Mucosa of descending colon (tissue), 3 donors: ENCODE data around the gene HVCN1. TPM values are rescaled to one million over a fixed set of nuclear protein-coding genes. Genes with fewer than 3 reads are reported as not detected.
"Not testable (repeated sequence)": the region's sequence is repeated elsewhere in the genome, so short reads cannot be mapped to it uniquely, and the experiment has no call there.

Source experiments
- ATAC-seq: fragments of 200-7000 bp; cut with Tn5 transposase; one replicate; pipeline ENCODE4 v1.9.1; 2020; ENCODE audit warnings: mild to moderate bottlenecking, moderate library complexity
- DNase-seq, 3 donors: peaks; one replicate each; pipeline ENCODE4 v3.0.0-alpha.2; 2020
- H3K36me3 ChIP-seq: fragments of 200-600 bp; one replicate; pipeline ENCODE4 v1.8.0; 2021; ENCODE audit warnings: low read depth, mild to moderate bottlenecking
- H3K4me1 ChIP-seq: fragments of 200-600 bp; one replicate; pipeline ENCODE4 v1.8.0; 2021; ENCODE audit warnings: low read depth, mild to moderate bottlenecking
- H3K4me3 ChIP-seq: fragments of 200-600 bp; one replicate; pipeline ENCODE4 v1.8.0; 2021; ENCODE audit warnings: mild to moderate bottlenecking
- H3K9me3 ChIP-seq: fragments of 200-600 bp; one replicate; pipeline ENCODE4 v1.8.0; 2021; ENCODE audit warnings: mild to moderate bottlenecking
- CTCF ChIP-seq: fragments of 200-600 bp; IDR thresholded peaks from one replicate; pipeline ENCODE4 v1.8.0; 2022; ENCODE audit warnings: antibody characterized with exemption, mild to moderate bottlenecking
- intact Hi-C, 2 donors: fragments of 100-400 bp; cut with DNase I in 1 of 2; cut with micrococcal nuclease in 1 of 2; formaldehyde crosslinking; loops; one replicate each; pipeline versions ENCODE4 v1.11.0 to v1.11.1; 2022; cut with DNase I, micrococcal nuclease
- long read RNA-seq, 2 donors: library from polyadenylated mRNA; unstranded; transcript quantifications; one replicate each; pipeline ENCODE4 v2.0.0, GENCODE V29; 2019 to 2021
- total RNA-seq, 3 donors: library from RNA; stranded (reverse); fragmentation: NEBNext Ultra II Directional in 2 of 3; extraction: Animal tissue kit (Norgen Biotek cat#: 25700) in 2 of 3; gene quantifications; one replicate each; pipeline versions ENCODE4 v1.2.1 to v1.2.4, GENCODE V29; 2021 to 2023
- donor health status: DM: no; HTN: no; CAD: no; lungs with moderate emphysema.
- donor health status: DM: no; HTN: no; CAD: no.
- donor health status: DM: no; HTN: yes; CAD: no.

HVCN1 gene
- total RNA-seq: 1 to 10 TPM; 1.6 to 5.6 (median 3.5) TPM
- long read RNA-seq, donor 1, partial matches to known transcripts: 0 of 5 reads
- long read RNA-seq, donor 1, other reads (novel, unspliced or antisense): 4 of 5 reads
- long read RNA-seq, donor 2, partial matches to known transcripts: 1 of 2 reads
- long read RNA-seq, donor 2, other reads (novel, unspliced or antisense): 0 of 2 reads

- Histone ChIP-seq H3K9me3 (no peaks in the 10 kb centered on the region), H3K36me3 (no peaks in the 10 kb centered on the region), H3K4me1 (peaks cover 13% of the 10 kb centered on the region), H3K4me3 (peak within 1 kb of the TSS; percentile 14)
- DNase-seq (peak; percentile 42 to 83 (median 61)), ATAC-seq (peak; percentile 84)
- no peak for TF ChIP-seq CTCF
- intact Hi-C loops: no loop called here
These were observed at the start of gene HVCN1 for GRCh38 chr12:110688446-110689280. Gene HVCN1 (minus strand): TSS chr12:110689115. CDS start chr12:110683245, 5,870 bp downstream.

GRCh38 chr12:110737532-110737931 lies 48.6 kb upstream of the HVCN1 start:
- H3K4me1 ChIP-seq: peaks cover 52% of the 10 kb centered on the region
- ATAC-seq: no peak
- no peak overlapping the region for H3K4me3 ChIP-seq
- no peaks in the 10 kb centered on the region for H3K9me3 ChIP-seq
- no peak for DNase-seq
- intact Hi-C loops: no loop called here
- no peak for TF ChIP-seq CTCF
- no peaks in the 10 kb centered on the region for H3K36me3 ChIP-seq

- intact Hi-C loops, H3K4me3 ChIP-seq, ATAC-seq, H3K9me3 ChIP-seq, H3K36me3 ChIP-seq, DNase-seq: not testable (repeated sequence)
- H3K4me1 ChIP-seq: peaks cover 52% of the 10 kb centered on the region
These were observed 48.1 kb upstream of the HVCN1 start for GRCh38 chr12:110737016-110737415.

- intact Hi-C loops: no loop called here
- Histone ChIP-seq H3K4me1 (peaks cover 39% of the 10 kb centered on the region), H3K9me3 (no peaks in the 10 kb centered on the region), H3K4me3 (no peak overlapping the region), H3K36me3 (no peaks in the 10 kb centered on the region)
- TF ChIP-seq CTCF: no peak
- no peak for DNase-seq
- ATAC-seq: peak; percentile 44
These were observed 45.0 kb upstream of the HVCN1 start for GRCh38 chr12:110733900-110734299.

GRCh38 chr12:110733089-110733715 lies 44.3 kb upstream of the HVCN1 start:
- no peak for DNase-seq
- Histone ChIP-seq H3K4me1 (peaks cover 33% of the 10 kb centered on the region), H3K36me3 (no peaks in the 10 kb centered on the region)

More at GRCh38 chr12:110733089-110733715, 44.3 kb upstream of the HVCN1 start:
- peak; percentile 36 for ATAC-seq
- TF ChIP-seq CTCF: no peak
- intact Hi-C loops: no loop called here
- H3K4me3 ChIP-seq: no peak overlapping the region
- H3K9me3 ChIP-seq: no peaks in the 10 kb centered on the region
